ENCODE measurements around the gene ZYG11B.
"Not testable (repeated sequence)": the region's sequence is repeated elsewhere in the genome, so short reads cannot be mapped to it uniquely, and the experiment has no call there.

Gene ZYG11B

DNA sequence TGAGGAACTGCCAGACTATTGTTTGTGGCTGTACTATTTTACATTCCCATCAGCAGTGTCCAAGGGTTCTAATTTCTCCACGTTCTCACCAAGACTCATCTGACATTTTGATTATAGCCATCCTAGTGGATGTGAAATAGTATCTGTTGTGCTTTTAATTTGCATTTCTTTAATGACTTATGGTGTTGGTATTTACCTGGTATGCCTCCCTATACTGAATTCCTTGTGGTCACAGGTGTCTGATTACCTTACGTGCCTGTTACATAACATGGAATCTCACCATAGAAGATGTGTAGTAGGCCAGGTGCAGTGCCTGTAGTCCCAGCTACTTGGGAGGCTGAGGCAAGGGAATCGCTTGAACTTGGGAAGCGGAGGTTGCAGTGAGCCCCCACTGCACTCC lies 129.8 kb downstream of the ZYG11B start:
- DNase-seq: no peak

DNA sequence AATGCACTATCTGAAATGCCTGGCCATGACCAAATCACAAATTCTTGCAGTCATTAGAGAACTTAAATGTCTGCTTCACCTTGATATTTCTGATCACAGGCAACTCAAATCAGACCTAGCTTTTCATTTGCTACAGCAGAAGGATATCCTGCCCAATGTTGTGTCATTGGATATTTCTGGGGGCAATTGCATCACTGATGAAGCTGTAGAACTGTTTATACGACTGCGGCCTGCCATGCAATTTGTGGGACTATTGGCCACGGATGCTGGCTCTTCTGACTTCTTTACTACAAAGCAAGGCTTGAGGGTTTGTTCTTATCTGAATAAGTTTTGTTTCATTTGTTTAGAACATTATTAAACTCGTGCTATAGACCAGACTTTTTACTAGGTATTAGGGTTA lies 131.2 kb downstream of the ZYG11B start:
- no peak for DNase-seq

GRCh38 chr1:52862666-52863458 lies 136.6 kb downstream of the ZYG11B start:
- no peak for DNase-seq

GRCh38 chr1:52867087-52867863 lies 141.0 kb downstream of the ZYG11B start:
- no peak for DNase-seq

DNA sequence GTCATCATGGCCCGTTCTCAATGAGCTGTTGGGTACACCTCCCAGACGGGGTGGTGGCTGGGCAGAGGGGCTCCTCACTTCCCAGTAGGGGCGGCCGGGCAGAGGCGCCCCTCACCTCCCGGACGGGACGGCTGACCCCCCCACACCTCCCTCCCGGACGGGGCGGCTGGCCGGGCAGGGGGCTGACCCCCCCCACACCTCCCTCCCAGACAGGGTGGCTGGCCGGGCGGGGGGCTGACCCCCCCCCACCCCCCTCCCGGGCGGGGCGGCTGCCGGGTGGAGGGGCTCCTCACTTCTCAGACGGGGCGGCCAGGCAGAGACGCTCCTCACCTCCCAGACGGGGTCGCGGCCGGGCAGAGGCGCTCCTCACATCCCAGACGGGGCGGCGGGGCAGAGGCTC lies 143.5 kb downstream of the ZYG11B start:
- not testable (repeated sequence) for DNase-seq

DNA sequence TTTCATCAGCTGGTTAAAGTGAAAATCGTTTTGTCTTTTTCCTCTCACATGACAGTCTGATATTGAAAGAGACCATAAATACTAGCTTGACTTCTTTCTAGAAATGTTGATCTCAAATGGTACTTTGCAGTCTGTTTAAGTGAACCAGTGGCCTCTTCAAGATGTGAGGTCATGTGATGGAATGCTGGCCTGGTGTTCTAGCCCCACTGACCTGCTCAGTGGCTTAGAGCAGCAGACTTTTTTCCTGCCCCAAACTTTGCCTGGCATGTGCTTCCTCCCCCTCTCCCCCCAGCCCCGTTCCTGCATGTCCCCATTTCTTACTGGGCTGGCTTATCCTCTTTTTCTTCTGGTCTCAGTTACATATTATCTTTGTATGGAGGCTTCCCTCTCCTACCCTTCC lies 150.6 kb downstream of the ZYG11B start:
- DNase-seq: no peak
